ENCODE results near the gene STAT3.
"Not testable (repeated sequence)": the region's sequence is repeated elsewhere in the genome, so short reads cannot be mapped to it uniquely, and the experiment has no call there.

- TF ChIP-seq CTCF (IDR thresholded peaks at IDR 0.05; ENCODE audit: poor library complexity); EZH2 (IDR thresholded peaks at IDR 0.05; ENCODE audit: borderline replicate concordance): not testable (repeated sequence)
Observed at GRCh38 chr17:42366176-42367023, 21.8 kb downstream of the STAT3 start.

Measured in hepatocyte (in vitro differentiated cells).